ENCODE data around the gene LIN54. TPM values are rescaled to one million over a fixed set of nuclear protein-coding genes. Genes with fewer than 3 reads are reported as not detected.

LIN54 gene
- total RNA-seq, 1 donor from 2014 or later, result 29.2 TPM

- DNase-seq, result peak; percentile 91
Measured at GRCh38 chr4:82890901-82891706, 119.5 kb downstream of the LIN54 start, which contains the start of gene SEC31A. Gene SEC31A, minus strand, starts transcription at chr4:82891153. Its CDS starts 9,217 bp downstream, at chr4:82881936.

GRCh38 chr4:82890528-82890900, 120.1 kb downstream of the LIN54 start:
- DNase-seq, result no peak

- no peak for DNase-seq
Measured at GRCh38 chr4:82889287-82889686, 121.3 kb downstream of the LIN54 start.

GRCh38 chr4:82886147-82886942, 124.3 kb downstream of the LIN54 start:
- no peak for DNase-seq

GRCh38 chr4:82885410-82885809, 125.2 kb downstream of the LIN54 start:
- DNase-seq, result no peak

Small RNA genes within 50 kb of the gene (small RNA-seq; reads per million reads assigned to genes)
- gene RF00019 (not detected), gene RNU6-615P (not detected)

Other genes starting within 250 kb of the LIN54 start
- 287 TPM for gene SCD5, start 212.0 kb downstream of the LIN54 start, total RNA-seq
- 145 TPM for gene SEC31A, start 119.7 kb downstream of the LIN54 start, total RNA-seq
- 21.4 TPM for gene THAP9, start 110.1 kb downstream of the LIN54 start, total RNA-seq
- 155 TPM for gene COPS4, start 24.4 kb upstream of the LIN54 start, total RNA-seq
- gene PLAC8, start 103.9 kb upstream of the LIN54 start, total RNA-seq, result 1.4 TPM